ENCODE data around the gene GRIA3.

DNA sequence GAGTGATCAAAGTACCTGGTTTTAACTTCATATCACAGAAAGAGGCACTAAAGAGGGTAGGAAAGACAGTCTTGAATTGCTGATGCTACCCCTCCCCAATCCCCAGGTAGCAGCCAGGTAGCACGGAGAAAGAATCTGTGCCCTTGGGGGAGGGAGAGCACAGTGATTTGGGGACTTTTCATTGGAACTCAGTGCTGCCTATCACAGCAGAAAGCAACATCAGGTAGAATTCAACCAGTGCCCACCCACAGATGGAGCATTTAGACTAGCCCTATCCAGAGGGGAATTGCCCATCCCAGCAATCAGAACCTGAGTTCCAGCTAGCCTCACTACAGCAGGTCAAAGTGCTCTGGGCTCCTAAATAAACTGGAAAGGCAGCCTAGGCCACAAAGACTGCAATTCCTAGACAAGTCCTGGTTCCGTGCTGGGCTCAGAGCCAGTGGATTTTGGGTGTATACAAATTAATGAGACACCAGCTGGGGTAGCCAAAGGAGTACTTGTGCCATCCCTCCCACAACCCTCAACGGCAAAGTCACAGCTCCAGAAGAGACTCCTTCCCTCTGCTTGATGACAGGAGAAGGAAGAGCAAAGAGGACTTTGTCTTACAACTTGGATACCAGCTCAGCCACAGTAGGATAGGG is 320.7 kb downstream of the GRIA3 start:
- TF ChIP-seq, protein P1, sequence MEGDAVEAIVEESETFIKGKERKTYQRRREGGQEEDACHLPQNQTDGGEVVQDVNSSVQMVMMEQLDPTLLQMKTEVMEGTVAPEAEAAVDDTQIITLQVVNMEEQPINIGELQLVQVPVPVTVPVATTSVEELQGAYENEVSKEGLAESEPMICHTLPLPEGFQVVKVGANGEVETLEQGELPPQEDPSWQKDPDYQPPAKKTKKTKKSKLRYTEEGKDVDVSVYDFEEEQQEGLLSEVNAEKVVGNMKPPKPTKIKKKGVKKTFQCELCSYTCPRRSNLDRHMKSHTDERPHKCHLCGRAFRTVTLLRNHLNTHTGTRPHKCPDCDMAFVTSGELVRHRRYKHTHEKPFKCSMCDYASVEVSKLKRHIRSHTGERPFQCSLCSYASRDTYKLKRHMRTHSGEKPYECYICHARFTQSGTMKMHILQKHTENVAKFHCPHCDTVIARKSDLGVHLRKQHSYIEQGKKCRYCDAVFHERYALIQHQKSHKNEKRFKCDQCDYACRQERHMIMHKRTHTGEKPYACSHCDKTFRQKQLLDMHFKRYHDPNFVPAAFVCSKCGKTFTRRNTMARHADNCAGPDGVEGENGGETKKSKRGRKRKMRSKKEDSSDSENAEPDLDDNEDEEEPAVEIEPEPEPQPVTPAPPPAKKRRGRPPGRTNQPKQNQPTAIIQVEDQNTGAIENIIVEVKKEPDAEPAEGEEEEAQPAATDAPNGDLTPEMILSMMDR (conservative IDR thresholded peaks at IDR 0.05; ENCODE audit: low read depth, low read length): no peak
- TF ChIP-seq EZH2 (IDR thresholded peaks at IDR 0.05; ENCODE audit: low read length, unreplicated experiment): no peak
- TF ChIP-seq EZH2phosphoT487 (IDR thresholded peaks at IDR 0.05; ENCODE audit: borderline replicate concordance, low read length): no peak
